Natural killer cell (primary cell): ENCODE measurements around the gene PCDHAC2. TPM values are rescaled to one million over a fixed set of nuclear protein-coding genes. Genes with fewer than 3 reads are reported as not detected.

Experiments
- ATAC-seq, 3 donors: fragments of 150-1000 bp in 2 of 3; fragments of 200-7000 bp in 1 of 3; cut with Tn5 transposase; 1 replicate in 1 of 3; 2 replicates in 2 of 3; pipeline ENCODE4 v1.10.0; 2021; ENCODE audit warnings: mild to moderate bottlenecking in 2 of 3, moderate library complexity in 2 of 3
- DNase-seq, 2 donors: peaks; one replicate each; pipeline versions ENCODE4 v3.0.0 to v3.0.0-alpha.2; 2013 to 2021; ENCODE audit warnings: mixed read lengths in 1 of 2
- H3K27ac ChIP-seq: one replicate; pipeline ENCODE4 v1.5.1; 2013; ENCODE audit warnings: mild to moderate bottlenecking, low read length
- H3K27me3 ChIP-seq: one replicate; pipeline ENCODE4 v1.6.1; 2013; ENCODE audit warnings: low read length; ENCODE audit not compliant: control insufficient read depth, insufficient read depth
- H3K36me3 ChIP-seq: one replicate; pipeline ENCODE4 v1.6.1; 2013; ENCODE audit warnings: low read length; ENCODE audit not compliant: control insufficient read depth, insufficient read depth
- H3K4me1 ChIP-seq: one replicate; pipeline ENCODE4 v1.6.1; 2013; ENCODE audit warnings: low read length; ENCODE audit not compliant: control insufficient read depth, insufficient read depth
- H3K4me3 ChIP-seq: one replicate; pipeline ENCODE4 v1.5.1; 2013; ENCODE audit warnings: low read length
- H3K9me3 ChIP-seq: one replicate; pipeline ENCODE4 v1.6.1; 2013; ENCODE audit warnings: low read length; ENCODE audit not compliant: control insufficient read depth, insufficient read depth
- H3K27ac Mint-ChIP-seq, 2 donors: one replicate each; pipeline ENCODE4 v1.8.0; 2022; ENCODE audit warnings: mild to moderate bottlenecking in 2 of 2, mixed read lengths in 2 of 2, moderate library complexity in 1 of 2
- H3K27me3 Mint-ChIP-seq, 2 donors: one replicate each; pipeline ENCODE4 v1.8.0; 2022; ENCODE audit warnings: low read depth in 2 of 2, mixed read lengths in 2 of 2
- H3K36me3 Mint-ChIP-seq: one replicate; pipeline ENCODE4 v1.8.0; 2022; ENCODE audit warnings: mixed read lengths
- H3K4me1 Mint-ChIP-seq, 2 donors: one replicate each; pipeline ENCODE4 v1.8.0; 2022; ENCODE audit warnings: mixed read lengths in 2 of 2
- H3K4me3 Mint-ChIP-seq: one replicate; pipeline ENCODE4 v1.8.0; 2022; ENCODE audit warnings: mild to moderate bottlenecking, moderate library complexity, mixed read lengths
- H3K9me3 Mint-ChIP-seq, 2 donors: one replicate each; pipeline ENCODE4 v1.8.0; 2022; ENCODE audit warnings: mixed read lengths in 2 of 2
- CTCF ChIP-seq: fragments of 200-600 bp; IDR thresholded peaks from one replicate; pipeline ENCODE4 v1.8.0; 2022; ENCODE audit warnings: antibody characterized with exemption
- WGBS: methylation state at CpG from one replicate; pipeline ENCODE4 v1.1.7; 2013; ENCODE audit warnings: missing lambda C conversion rate; ENCODE audit not compliant: insufficient coverage; 5-methylcytosine and 5-hydroxymethylcytosine counted together
- intact Hi-C: fragments of 100-400 bp; cut with micrococcal nuclease; formaldehyde crosslinking; loops from one replicate; pipeline ENCODE4 v1.14.2; 2022
- total RNA-seq, 4 donors: library from RNA; stranded (reverse); fragments of 120-200 nt in 1 of 4; gene quantifications; one replicate each; pipeline versions ENCODE4 v1.2.3 to v1.2.4, GENCODE V29; 2013 to 2022

PCDHAC2 gene, protein sequence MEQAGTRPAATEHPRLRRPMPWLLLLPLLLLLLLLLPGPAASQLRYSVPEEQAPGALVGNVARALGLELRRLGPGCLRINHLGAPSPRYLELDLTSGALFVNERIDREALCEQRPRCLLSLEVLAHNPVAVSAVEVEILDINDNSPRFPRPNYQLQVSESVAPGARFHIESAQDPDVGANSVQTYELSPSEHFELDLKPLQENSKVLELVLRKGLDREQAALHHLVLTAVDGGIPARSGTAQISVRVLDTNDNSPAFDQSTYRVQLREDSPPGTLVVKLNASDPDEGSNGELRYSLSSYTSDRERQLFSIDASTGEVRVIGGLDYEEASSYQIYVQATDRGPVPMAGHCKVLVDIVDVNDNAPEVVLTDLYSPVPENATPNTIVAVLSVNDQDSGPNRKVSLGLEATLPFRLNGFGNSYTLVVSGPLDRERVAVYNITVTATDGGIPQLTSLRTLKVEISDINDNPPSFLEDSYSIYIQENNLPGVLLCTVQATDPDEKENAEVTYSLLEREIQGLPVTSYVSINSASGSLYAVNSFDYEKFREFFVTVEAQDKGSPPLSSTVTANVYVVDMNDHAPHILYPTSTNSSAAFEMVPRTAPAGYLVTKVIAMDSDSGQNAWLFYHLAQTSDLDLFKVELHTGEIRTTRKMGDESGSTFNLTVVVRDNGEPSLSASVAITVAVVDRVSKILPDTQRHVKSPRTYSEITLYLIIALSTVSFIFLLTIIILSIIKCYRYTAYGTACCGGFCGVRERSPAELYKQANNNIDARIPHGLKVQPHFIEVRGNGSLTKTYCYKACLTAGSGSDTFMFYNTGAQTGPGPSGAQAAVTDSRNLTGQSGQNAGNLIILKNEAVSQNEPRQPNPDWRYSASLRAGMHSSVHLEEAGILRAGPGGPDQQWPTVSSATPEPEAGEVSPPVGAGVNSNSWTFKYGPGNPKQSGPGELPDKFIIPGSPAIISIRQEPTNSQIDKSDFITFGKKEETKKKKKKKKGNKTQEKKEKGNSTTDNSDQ
- not detected for total RNA-seq
- total RNA-seq (2013), result not detected

DNA sequence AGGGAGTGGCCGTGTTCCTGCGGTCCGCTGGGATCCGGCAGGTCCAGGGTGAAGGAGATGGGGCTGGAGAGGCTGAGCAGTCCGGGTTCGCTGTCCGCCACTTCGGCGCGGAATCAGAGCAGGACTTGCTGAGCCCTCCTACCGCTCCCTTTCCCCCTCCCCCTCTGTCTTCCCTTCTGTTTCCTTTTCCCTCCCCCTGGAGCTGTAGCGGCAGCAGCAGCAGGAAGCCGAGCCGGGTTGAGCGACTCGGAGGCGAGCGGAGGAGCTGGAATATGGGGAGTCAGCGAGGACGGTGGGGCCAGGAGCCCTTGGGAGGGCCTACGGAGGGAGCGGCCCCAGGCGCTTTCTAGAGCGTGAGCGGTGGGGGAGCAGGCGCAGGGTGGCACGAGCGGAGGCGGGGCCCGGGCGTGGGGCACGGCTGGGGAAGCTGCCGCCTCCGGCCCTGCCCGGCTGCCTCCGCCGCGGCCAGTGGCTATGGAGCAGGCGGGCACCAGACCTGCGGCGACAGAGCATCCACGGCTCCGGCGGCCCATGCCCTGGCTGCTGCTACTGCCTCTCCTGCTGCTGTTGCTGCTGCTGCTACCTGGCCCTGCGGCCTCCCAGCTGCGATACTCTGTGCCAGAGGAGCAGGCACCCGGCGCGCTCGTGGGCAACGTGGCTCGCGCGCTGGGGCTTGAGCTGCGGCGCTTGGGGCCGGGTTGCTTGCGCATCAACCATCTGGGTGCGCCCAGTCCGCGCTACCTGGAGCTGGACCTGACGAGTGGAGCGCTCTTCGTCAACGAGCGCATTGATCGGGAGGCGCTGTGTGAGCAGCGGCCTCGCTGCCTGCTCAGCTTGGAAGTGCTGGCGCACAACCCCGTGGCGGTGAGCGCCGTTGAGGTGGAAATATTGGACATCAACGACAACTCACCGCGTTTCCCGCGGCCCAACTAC, at the start of gene PCDHAC2:
Gene PCDHAC2, plus strand, starts transcription at position 184 of the 933 bp plus-strand sequence. Its CDS starts 291 bp downstream, at position 475.
- Mint-ChIP-seq H3K4me3 (no peak within 1 kb of the TSS), H3K4me1 (no peaks in the 10 kb centered on the region), H3K27ac (no peak within 1 kb of the TSS), H3K36me3 (no peaks in the 10 kb centered on the region), H3K9me3 (peaks cover 0 to 4% of the 10 kb centered on the region in 2 donors), H3K27me3 (peaks cover 12 to 21% of the 10 kb centered on the region in 2 donors)
- no peak for ATAC-seq
- Histone ChIP-seq H3K27me3 (peaks cover 4% of the 10 kb centered on the region), H3K4me1 (no peaks in the 10 kb centered on the region), H3K36me3 (no peaks in the 10 kb centered on the region), H3K9me3 (no peaks in the 10 kb centered on the region), H3K4me3 (no peak within 1 kb of the TSS), H3K27ac (no peak within 1 kb of the TSS)
- TF ChIP-seq CTCF, result no peak
- intact Hi-C loops, result no loop called here
- 7% methylated on average over 80 of the region's 80 CpGs for WGBS
- DNase-seq, result no peak

DNA sequence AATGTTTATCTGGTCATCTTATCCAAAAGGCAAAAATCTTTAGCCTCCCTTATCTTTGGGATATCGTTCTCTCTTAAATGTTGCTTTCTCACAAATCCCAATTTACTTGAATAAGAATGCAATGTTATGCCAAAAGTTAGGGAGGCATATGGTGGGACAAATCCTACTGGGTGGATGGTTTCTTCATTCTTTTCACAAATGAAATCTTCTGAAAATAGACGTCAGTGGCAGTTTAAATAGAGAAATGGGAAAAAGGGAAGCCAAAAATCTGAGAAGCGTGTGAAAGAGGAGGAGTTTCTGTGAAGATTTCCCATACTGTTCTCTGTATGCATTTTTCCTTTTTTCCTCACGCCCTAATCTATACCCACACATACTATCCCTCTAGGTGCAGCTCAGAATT, 42.7 kb upstream of the PCDHAC2 start:
- peaks cover 6 to 11% of the 10 kb centered on the region in 2 donors for H3K27me3 Mint-ChIP-seq
- no peak for DNase-seq
- H3K27ac Mint-ChIP-seq, result no peak overlapping the region
- TF ChIP-seq CTCF, result no peak
- intact Hi-C loops, result no loop called here
- peaks cover 24% of the 10 kb centered on the region for H3K27me3 ChIP-seq
- no peaks in the 10 kb centered on the region for H3K36me3 Mint-ChIP-seq
- WGBS, result 50% methylated on average over 2 of the region's 4 CpGs
- H3K4me3 ChIP-seq, result no peak overlapping the region
- peaks cover 16% of the 10 kb centered on the region for H3K4me1 ChIP-seq
- H3K9me3 Mint-ChIP-seq, result peaks cover 3 to 6% of the 10 kb centered on the region in 2 donors
- no peak for ATAC-seq
- H3K36me3 ChIP-seq, result no peaks in the 10 kb centered on the region
- no peak overlapping the region for H3K4me3 Mint-ChIP-seq
- H3K9me3 ChIP-seq, result peaks cover 12% of the 10 kb centered on the region
- peaks cover 0 to 4% of the 10 kb centered on the region in 2 donors for H3K4me1 Mint-ChIP-seq
- H3K27ac ChIP-seq, result no peak overlapping the region

DNA sequence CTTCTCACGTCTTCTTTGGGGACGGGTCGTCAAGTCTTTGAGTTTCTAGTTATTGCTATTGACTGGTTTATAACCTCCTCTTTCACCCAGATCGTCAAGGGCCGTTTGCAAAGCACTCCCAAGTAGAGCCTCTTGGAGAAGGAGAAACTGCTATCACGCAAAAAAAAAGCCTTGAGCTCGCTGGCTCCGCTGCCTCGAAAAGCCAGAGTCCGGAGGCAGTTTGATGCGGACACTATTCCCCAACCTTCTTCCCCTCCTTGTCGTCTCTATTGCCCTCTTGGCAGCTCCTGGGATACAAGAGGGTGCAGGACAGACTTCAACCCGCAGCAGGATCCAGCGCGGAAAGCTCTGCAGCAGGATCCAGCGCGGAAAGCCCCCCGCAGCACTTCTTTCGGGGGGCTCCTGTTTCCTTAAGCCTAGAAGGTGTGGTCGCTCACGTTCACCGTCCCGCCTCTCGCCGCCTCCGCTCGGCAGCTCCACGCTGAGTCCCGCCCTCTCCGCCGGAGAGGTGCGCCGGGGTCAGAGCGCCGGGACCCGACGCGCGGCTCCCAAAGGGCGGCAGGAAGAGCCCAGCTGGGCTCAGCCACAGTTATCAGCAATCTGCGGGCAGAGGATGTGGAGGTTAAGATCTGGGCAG, 40.4 kb upstream of the PCDHAC2 start, which contains the start of gene PCDHAC1:
Gene PCDHAC1, plus strand, starts transcription at position 494 of the 637 bp plus-strand sequence. CDS start 594 bp downstream, outside the sequence.
- peaks cover 12% of the 10 kb centered on the region for H3K9me3 ChIP-seq
- no peaks in the 10 kb centered on the region for H3K36me3 Mint-ChIP-seq
- TF ChIP-seq CTCF, result no peak
- DNase-seq (peak in 1 of 2 donors; percentile 25), ATAC-seq (no peak)
- H3K4me3 Mint-ChIP-seq, result peak within 1 kb of the TSS; percentile 25
- peaks cover 0 to 2% of the 10 kb centered on the region in 2 donors for H3K9me3 Mint-ChIP-seq
- no peak within 1 kb of the TSS for H3K27ac ChIP-seq
- no peak within 1 kb of the TSS for H3K4me3 ChIP-seq
- H3K27me3 ChIP-seq, result peaks cover 24% of the 10 kb centered on the region
- peaks cover 6 to 18% of the 10 kb centered on the region in 2 donors for H3K27me3 Mint-ChIP-seq
- WGBS, result 10% methylated on average over 41 of the region's 41 CpGs
- H3K27ac Mint-ChIP-seq, result no peak within 1 kb of the TSS
- no peaks in the 10 kb centered on the region for H3K36me3 ChIP-seq
- H3K4me1 ChIP-seq, result peaks cover 16% of the 10 kb centered on the region
- intact Hi-C loops, result no loop called here
- H3K4me1 Mint-ChIP-seq, result peaks cover 0 to 4% of the 10 kb centered on the region in 2 donors
